ENCODE data around the gene LONRF2.

LONRF2 gene

GRCh38 chr2:100247256-100248043, 74.9 kb downstream of the LONRF2 start:
- no peak for TF ChIP-seq CTCF (IDR thresholded peaks at IDR 0.05)

DNA sequence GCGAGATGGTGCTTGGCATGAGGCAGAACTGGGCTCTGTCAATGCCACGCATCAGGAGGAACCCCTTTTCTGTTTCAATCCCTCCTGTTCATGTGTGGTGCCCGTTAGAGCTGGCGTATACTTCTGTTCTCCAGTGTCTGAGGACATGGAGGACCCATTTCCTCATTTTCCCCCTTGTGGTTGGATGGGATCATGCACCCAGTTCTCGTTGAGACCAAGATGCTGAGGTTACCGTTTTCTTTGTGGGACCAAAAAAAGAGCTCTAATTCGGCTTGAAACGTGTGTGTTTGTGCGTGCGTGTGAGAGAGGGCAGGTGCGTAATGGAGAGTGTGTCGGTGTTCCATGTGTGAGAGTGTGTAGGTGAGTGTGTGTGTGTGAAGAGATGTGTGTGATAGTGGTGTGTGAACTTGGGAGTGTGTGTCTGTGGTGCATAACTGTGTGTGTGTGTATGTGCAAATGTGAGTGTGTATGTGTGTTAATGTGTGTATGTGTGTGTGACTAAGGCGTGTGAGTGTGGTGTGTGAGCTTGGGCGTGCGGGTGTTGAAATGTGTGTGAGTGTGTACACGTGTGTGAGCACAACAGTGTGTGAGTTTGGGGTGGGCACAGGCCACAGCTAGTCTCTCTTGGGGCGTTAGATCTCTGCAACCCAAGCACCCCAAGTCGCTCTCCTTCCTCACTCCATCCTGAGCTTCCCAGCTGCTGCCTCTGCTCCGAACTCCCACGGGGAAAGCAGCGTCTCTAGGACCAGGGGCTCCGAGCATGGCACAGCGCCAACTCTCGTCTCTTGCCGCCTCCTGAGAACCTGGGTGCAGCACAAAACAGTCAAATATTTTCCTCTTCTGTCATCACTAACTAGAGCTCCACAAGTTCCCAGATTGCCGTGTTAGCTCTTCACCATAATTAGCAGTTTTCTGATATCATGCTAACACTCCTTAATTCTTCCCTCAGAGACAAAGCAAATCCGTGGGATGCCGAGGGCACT, 75.8 kb downstream of the LONRF2 start:
- TF ChIP-seq CTCF (IDR thresholded peaks at IDR 0.05): peak; percentile 28; the same call in 1 of the 2 replicates

GRCh38 chr2:100245681-100246080, 76.6 kb downstream of the LONRF2 start:
- no peak for TF ChIP-seq CTCF (IDR thresholded peaks at IDR 0.05)

DNA sequence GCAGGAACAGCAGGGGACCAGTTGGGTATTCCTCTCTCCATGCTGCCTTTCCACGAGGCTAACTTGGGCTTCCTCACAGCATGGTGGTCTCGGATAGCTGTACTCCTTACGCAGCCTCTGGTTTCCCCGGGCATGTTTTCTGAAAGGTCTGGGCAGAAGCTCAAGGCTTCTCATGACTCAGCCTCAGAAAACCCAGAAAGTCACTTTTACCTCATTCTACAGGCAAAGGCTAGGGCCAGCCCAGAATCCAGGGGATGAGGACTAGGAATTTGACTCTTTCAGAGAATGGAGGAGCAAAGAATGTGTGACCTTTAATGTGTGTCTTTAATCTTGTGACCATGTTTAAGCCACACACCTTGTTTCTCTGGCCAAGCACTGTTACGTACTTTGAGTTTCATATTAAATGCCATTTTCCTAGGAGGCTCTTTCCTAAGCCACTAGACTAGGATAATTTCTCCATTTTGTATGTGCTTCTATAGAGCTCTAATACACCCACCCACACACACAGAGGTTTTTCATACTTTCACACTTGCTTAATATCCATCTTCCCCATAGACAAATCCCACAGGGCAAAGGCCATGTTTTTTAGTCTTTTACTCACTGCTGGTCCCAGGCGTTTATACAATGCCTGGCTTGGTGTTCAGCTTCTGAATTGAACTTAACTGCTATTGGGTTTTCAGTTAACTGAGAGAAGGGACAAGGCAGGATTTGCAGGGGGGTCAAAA, 77.3 kb downstream of the LONRF2 start:
- TF ChIP-seq CTCF (IDR thresholded peaks at IDR 0.05): no peak

GRCh38 chr2:100243631-100244030, 78.7 kb downstream of the LONRF2 start:
- no peak for TF ChIP-seq CTCF (IDR thresholded peaks at IDR 0.05)

- TF ChIP-seq CTCF (IDR thresholded peaks at IDR 0.05): peak; percentile 73
These were observed 79.2 kb downstream of the LONRF2 start for GRCh38 chr2:100242891-100243619.
